ENCODE data around the gene NPY4R2. TPM values are rescaled to one million over a fixed set of nuclear protein-coding genes. Genes with fewer than 3 reads are reported as not detected.
"Not testable (repeated sequence)": the region's sequence is repeated elsewhere in the genome, so short reads cannot be mapped to it uniquely, and the experiment has no call there.

The NPY4R2 gene
- total and polyA plus RNA-seq, 7 donors: 1.2 to 3.9 (median 1.8) TPM; not detected in 1

DNA sequence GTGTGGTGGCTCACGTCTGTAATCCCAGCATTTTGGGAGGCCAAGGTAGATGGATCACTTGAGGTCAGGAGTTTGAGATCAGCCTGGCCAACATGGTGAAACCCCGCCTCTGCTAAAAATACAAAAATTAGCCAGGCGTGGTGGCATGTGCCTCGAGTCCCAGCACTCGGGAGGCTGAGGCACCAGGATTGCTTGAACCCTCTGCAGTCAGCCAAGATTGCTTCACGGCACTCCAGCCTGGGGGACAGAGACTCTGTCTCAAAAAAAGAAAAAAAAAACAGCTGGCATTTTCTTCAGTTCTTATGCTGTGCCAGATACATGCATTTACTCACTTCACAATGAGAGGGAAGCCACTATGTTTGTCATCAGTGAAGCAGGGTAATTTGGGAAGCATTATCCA is 22.9 kb downstream of the NPY4R2 start:
- H3K36me3 ChIP-seq; H3K27me3 ChIP-seq; DNase-seq; H3K9me3 ChIP-seq; intact Hi-C loops (cut with DNase I); H3K4me3 ChIP-seq: not testable (repeated sequence)
- 39 to 63% methylated on average over 6 of the region's 6 CpGs for WGBS, 2 donors
- peaks cover 0 to 12% (median 9%) of the 10 kb centered on the region in 4 donors for H3K4me1 ChIP-seq
- peak overlapping the region in 2 of 4 donors; percentile 48 to 67 for H3K27ac ChIP-seq

GRCh38 chr10:47942351-47943019 is 24.0 kb downstream of the NPY4R2 start:
- H3K36me3 ChIP-seq; DNase-seq; intact Hi-C loops (cut with DNase I); H3K9me3 ChIP-seq; H3K4me3 ChIP-seq; H3K27me3 ChIP-seq: not testable (repeated sequence)
- 30 to 69% methylated on average over 4 of the region's 8 CpGs for WGBS, 2 donors
- H3K4me1 ChIP-seq: peaks cover 0 to 12% (median 9%) of the 10 kb centered on the region in 4 donors
- H3K27ac ChIP-seq: peak overlapping the region in 1 of 4 donors; percentile 67

DNA sequence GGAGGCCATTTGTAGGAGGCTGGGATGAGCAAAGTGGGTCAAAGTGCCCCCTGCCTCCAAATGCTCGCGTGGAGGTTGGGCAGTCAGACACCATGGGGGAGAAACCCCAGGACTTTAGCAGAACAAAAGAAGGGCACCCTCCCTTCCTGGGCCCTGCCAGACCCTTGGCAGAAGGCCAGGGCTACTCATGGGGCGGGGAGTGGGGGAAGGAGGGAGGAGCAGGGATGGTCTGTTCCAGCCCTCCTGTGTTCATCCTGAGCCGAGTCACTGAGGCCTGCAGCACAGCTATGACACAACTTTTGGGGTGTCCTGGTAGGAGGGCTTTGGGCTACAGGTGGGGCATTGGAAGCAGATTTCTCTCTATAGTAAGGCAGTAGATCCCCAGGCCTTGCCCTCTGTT is 24.9 kb downstream of the NPY4R2 start:
- WGBS, 2 donors: 8 to 33% methylated on average over 1 to 2 of the region's 4 CpGs
- DNase-seq; intact Hi-C loops (cut with DNase I); H3K4me3 ChIP-seq; H3K36me3 ChIP-seq; H3K27ac ChIP-seq; H3K9me3 ChIP-seq; H3K27me3 ChIP-seq: not testable (repeated sequence)
- peaks cover 0 to 12% (median 9%) of the 10 kb centered on the region in 4 donors for H3K4me1 ChIP-seq

DNA sequence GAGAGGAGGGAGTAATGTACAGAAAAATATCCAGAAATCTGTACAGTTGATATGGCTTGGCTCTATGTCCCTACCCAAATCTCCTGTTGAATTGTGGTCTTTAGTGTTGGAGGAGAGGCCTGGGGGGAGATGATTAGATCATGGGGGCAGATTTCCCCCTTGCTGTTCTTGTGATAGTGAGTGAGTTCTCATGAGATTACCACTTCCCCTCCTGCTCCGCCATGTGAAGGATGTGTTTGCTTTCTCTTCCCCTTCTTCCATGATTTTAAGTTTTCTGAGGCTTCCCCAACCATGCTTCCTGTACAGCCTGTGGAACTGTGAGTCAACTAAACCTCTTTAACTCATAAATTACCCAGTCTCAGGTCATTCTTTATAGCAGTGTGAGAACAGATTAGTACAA is 29.0 kb downstream of the NPY4R2 start:
- H3K4me3 ChIP-seq; H3K27ac ChIP-seq; H3K36me3 ChIP-seq; H3K4me1 ChIP-seq; intact Hi-C loops (cut with DNase I); H3K9me3 ChIP-seq; DNase-seq; H3K27me3 ChIP-seq: not testable (repeated sequence)
- 68 to 92% methylated on average over 1 of the region's 1 CpG for WGBS, 2 donors

DNA sequence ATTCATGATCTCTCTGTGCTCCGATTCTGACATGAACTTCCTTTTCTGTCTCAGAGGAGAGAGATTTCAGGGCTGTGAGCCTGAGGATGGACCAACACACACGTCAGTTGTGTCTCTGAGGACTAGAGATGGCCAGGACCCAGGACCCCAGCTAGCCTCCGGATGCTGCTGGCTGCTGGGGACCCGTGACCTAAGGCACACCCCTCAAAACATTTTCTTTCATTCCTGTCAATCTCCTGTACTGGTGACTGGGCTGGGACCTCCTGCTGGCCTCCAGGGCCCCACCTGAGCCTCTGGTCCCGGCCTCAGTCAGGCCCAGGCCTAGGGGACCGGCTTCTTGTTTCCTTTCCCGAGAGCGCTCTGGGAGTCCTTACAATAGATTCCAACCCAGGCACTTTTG is 38.7 kb downstream of the NPY4R2 start:
- H3K27ac ChIP-seq: peak overlapping the region in 1 of 4 donors; percentile 48
- WGBS, 2 donors: 83 to 90% methylated on average over 8 of the region's 8 CpGs
- DNase-seq; H3K9me3 ChIP-seq; H3K4me3 ChIP-seq; H3K36me3 ChIP-seq; H3K4me1 ChIP-seq; intact Hi-C loops (cut with DNase I); H3K27me3 ChIP-seq: not testable (repeated sequence)

GRCh38 chr10:47959677-47960076 is 41.2 kb downstream of the NPY4R2 start:
- intact Hi-C loops (cut with DNase I); H3K27me3 ChIP-seq; H3K9me3 ChIP-seq; H3K4me3 ChIP-seq; DNase-seq; H3K4me1 ChIP-seq; H3K36me3 ChIP-seq; H3K27ac ChIP-seq: not testable (repeated sequence)
- WGBS, 2 donors: 86 to 90% methylated on average over 4 of the region's 5 CpGs

- H3K4me3 ChIP-seq; H3K4me1 ChIP-seq; H3K27me3 ChIP-seq; intact Hi-C loops (cut with DNase I); H3K27ac ChIP-seq; H3K36me3 ChIP-seq; DNase-seq; H3K9me3 ChIP-seq: not testable (repeated sequence)
- WGBS, 2 donors: no CpG with 5 or more reads among the region's 2 CpGs
These were observed 42.2 kb downstream of the NPY4R2 start for GRCh38 chr10:47960699-47961098.

DNA sequence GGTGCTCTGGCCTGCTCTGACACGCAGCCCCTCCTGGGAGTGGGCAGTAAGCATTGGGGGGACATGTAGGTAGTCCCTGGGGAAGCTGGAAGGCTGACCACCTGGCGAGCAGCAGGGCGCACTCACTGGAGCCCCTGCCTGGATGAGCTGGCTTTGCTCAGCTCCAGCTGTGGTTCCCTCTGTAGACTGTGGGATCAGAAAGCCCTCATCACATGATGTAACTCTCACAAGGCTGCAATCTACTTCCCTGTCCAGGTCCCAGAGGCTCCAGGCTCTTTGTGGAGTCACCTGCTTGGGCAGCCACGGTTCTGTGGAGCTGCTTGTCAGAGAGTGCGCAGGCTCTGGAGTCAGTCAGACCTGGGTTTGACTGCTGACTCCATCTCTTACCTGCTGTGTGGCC is 44.3 kb downstream of the NPY4R2 start:
- H3K36me3 ChIP-seq; H3K9me3 ChIP-seq; H3K27ac ChIP-seq; H3K4me3 ChIP-seq; H3K27me3 ChIP-seq; H3K4me1 ChIP-seq; intact Hi-C loops (cut with DNase I); DNase-seq: not testable (repeated sequence)
- no CpG with 5 or more reads among the region's 5 CpGs for WGBS, 2 donors

DNA sequence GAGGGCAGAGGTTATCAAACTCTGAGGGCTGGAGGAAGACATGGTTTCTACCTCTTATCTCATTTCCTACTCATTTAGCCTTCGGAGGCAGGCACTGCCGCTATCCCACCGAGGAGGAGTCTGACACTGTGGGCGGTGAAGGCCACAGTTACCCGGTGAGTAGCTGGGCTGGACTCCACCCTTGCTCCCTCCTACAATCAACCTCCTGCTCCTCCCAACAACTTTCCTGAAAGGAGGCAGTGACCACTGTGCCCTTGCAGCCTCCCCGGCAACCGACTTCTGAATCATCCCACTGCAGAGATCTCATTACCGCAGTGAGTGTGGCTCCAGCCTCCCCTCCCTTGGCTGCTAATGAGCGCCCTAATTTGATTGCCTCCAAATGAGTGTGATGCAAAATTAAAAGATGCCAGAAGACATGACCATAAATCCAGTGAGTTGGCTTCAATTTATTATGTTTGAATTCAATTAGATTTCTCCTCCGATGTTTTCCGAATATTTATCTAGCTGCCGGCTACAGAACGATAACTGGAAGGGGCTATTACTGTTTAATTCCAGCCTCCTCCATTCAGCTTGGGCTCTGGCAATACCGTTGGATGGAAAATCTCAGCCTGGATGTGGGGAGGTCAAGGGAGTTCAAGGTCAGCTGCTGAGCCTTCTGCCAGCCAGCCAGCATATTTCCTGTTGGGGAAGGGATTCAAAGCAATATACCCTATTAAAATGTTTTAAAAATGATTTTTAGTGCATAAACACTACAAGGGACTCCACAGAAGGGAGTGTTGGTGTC is 46.0 kb downstream of the NPY4R2 start:
- H3K27me3 ChIP-seq; DNase-seq; H3K4me3 ChIP-seq; H3K27ac ChIP-seq; H3K9me3 ChIP-seq; H3K4me1 ChIP-seq; H3K36me3 ChIP-seq; intact Hi-C loops (cut with DNase I): not testable (repeated sequence)
- WGBS, 2 donors: 59 to 64% methylated on average over 5 of the region's 14 CpGs

GRCh38 chr10:47968988-47969387 is 50.5 kb downstream of the NPY4R2 start:
- H3K27ac ChIP-seq; intact Hi-C loops (cut with DNase I); H3K9me3 ChIP-seq; H3K4me1 ChIP-seq; H3K4me3 ChIP-seq; H3K36me3 ChIP-seq; H3K27me3 ChIP-seq: not testable (repeated sequence)
- WGBS, 2 donors: 83 to 95% methylated on average over 5 of the region's 6 CpGs
- peak; percentile 10 for DNase-seq

DNA sequence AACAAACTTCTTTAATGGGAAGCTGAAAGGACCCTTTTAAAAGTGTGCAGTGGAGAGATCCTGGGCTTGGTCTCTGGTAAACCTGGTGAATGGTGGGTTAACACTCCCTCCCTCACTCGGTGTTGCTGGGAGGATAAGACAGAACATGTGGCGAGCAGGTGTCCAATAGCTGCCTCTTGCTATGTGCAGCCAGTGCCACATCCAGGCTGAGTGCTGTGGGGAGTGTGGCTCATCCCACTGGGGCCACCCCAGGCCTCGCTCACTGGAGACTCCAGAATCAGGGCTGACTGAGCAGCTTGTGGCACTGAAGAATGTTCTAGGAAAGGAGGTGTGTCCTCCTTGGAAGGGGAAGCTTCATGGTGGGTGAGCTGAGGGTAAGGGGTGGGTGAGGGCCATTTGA is 51.6 kb downstream of the NPY4R2 start:
- H3K4me3 ChIP-seq; H3K36me3 ChIP-seq; H3K27me3 ChIP-seq; intact Hi-C loops (cut with DNase I); H3K4me1 ChIP-seq; H3K9me3 ChIP-seq; DNase-seq: not testable (repeated sequence)
- 85 to 87% methylated on average over 3 of the region's 3 CpGs for WGBS, 2 donors
- H3K27ac ChIP-seq: peak overlapping the region in 1 of 4 donors; percentile 15

DNA sequence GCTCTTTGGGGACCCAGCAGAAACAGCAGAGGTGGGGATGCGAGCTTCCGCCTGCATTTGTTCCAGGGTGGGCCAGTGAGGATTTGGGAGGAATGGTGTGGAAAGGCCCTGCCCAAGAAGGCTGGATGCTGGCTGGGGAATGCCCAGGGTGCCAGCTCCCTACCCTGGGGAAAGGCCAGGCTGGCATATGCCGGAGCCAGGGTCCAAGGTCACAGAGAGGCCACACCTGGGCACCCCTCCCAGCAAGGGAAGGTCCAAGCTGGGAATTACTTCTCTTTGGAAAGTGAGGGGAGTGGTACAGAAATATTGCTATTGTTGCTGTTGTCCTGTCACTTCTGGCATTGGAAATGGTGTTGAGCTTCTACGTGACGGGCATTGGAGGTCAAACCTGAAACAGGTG is 53.1 kb downstream of the NPY4R2 start:
- H3K4me1 ChIP-seq; DNase-seq; H3K27ac ChIP-seq; H3K27me3 ChIP-seq; H3K9me3 ChIP-seq; H3K4me3 ChIP-seq; H3K36me3 ChIP-seq; intact Hi-C loops (cut with DNase I): not testable (repeated sequence)
- no CpG with 5 or more reads among the region's 5 CpGs for WGBS, 2 donors

DNA sequence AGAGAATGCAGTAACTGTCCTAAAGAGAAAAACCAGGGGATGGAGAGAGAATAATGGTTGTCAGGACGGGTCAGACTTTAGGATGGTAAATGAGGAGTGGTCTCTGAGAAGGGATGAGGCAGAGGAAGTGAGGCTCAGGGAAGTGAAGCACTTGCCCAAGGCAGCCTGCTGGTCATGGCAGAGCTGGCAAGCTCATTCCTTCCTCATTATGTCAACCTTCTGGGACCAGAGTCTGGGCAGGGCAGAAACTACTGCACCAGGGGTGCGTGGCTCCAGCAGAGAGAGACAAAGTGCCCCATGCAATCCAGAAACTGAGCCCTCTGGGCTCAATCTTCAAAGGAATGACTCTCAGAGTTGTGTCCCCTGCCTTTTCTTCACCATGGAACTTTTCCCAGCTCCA is 53.6 kb downstream of the NPY4R2 start:
- 57 to 100% methylated on average over 1 of the region's 2 CpGs for WGBS, 2 donors
- H3K27ac ChIP-seq; H3K9me3 ChIP-seq; DNase-seq; intact Hi-C loops (cut with DNase I); H3K27me3 ChIP-seq; H3K4me1 ChIP-seq; H3K4me3 ChIP-seq; H3K36me3 ChIP-seq: not testable (repeated sequence)

Measured in sigmoid colon (tissue), 7 donors.